Sigmoid colon (tissue), 4 donors: ENCODE data around the gene FBXO3.

Experiments
- EP300 ChIP-seq, 4 donors: sonication (generic); formaldehyde crosslinking; IDR thresholded peaks; one replicate each; pipeline ENCODE4 v1.6.1; 2017; ENCODE audit warnings: antibody characterized with exemption in 4 of 4
- POLR2A ChIP-seq, 2 donors: fragments of 450-650 bp; IDR thresholded peaks; one replicate each; pipeline ENCODE4 v1.6.1; 2016; ENCODE audit warnings: antibody characterized with exemption in 2 of 2, mild to moderate bottlenecking in 2 of 2, moderate library complexity in 2 of 2
- POLR2AphosphoS5 ChIP-seq, 4 donors: sonication (generic); formaldehyde crosslinking; IDR thresholded peaks; one replicate each; pipeline ENCODE4 v1.6.1; 2017; ENCODE audit warnings: antibody characterized with exemption in 4 of 4
- TF ChIP-seq, protein P1 (sequence below), 4 experiments: fragments of 450-650 bp in 3 of 4; fragments of 200-600 bp in 1 of 4; IDR thresholded peaks; one replicate each; pipeline ENCODE4 v1.5.1; 2016 to 2019; ENCODE audit warnings: antibody characterized with exemption in 4 of 4, mild to moderate bottlenecking in 3 of 4, moderate library complexity in 2 of 4

DNA sequence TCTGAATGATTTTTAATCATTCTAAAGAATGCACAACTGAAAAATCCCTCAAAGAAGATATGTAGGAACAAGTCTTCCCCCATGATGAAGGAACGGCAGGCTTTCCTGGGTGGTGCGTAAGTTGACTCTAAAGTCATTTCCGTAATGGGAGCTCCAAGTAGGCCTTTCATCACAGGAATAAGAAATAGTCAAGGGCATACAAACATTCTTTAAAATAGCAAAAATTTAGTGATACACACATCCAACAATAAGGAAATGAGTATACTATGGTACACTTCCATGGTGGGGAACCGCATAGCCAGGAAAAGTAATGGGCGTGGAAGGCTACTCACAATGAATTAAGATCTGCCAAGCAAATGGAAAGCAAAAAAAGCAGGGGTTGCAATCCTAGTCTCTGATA, 48.8 kb downstream of the FBXO3 start:
- TF ChIP-seq, protein P1, sequence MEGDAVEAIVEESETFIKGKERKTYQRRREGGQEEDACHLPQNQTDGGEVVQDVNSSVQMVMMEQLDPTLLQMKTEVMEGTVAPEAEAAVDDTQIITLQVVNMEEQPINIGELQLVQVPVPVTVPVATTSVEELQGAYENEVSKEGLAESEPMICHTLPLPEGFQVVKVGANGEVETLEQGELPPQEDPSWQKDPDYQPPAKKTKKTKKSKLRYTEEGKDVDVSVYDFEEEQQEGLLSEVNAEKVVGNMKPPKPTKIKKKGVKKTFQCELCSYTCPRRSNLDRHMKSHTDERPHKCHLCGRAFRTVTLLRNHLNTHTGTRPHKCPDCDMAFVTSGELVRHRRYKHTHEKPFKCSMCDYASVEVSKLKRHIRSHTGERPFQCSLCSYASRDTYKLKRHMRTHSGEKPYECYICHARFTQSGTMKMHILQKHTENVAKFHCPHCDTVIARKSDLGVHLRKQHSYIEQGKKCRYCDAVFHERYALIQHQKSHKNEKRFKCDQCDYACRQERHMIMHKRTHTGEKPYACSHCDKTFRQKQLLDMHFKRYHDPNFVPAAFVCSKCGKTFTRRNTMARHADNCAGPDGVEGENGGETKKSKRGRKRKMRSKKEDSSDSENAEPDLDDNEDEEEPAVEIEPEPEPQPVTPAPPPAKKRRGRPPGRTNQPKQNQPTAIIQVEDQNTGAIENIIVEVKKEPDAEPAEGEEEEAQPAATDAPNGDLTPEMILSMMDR (IDR thresholded peaks at IDR 0.05): no peak
- TF ChIP-seq EP300 (IDR thresholded peaks at IDR 0.05) (no peak), POLR2AphosphoS5 (IDR thresholded peaks at IDR 0.05) (no peak), POLR2A (IDR thresholded peaks at IDR 0.05) (no peak)
